A549 treated with ZK216348 at 1 μM for 4 hours (cell line): ENCODE results near the gene TMEM248. TPM values are rescaled to one million over a fixed set of nuclear protein-coding genes. Genes with fewer than 3 reads are reported as not detected.

Source experiments
- total RNA-seq: library from RNA; stranded (reverse); fragments of 200-300 nt; extraction: Qiagen RNA extraction; gene quantifications from 5 replicates; pipeline ENCODE4 v1.2.3, GENCODE V29; 2022; ENCODE audit warnings: low read depth

Gene TMEM248
- 77.3 to 103 TPM (median 90.2 TPM) in 5 replicates for total RNA-seq

GRCh38 chr7:66920769-66921395 is at the start of gene TMEM248:
TSS of gene TMEM248 (plus strand) at chr7:66921225. CDS start at chr7:66941866, 20,641 bp downstream.

GRCh38 chr7:66995050-66995776 is 74.2 kb downstream of the TMEM248 start, which contains the start of gene SBDS:
TSS of gene SBDS (minus strand) at chr7:66995586. CDS start at chr7:66995417, 169 bp downstream.

GRCh38 chr7:66996444-66997191 is 75.6 kb downstream of the TMEM248 start, which contains the start of gene TYW1:
TSS of gene TYW1 (plus strand) at chr7:66996833. CDS start at chr7:66996979, 146 bp downstream.

Other genes starting within 250 kb of the TMEM248 start
- 20.6 to 34.0 TPM (median 23.4 TPM) in 5 replicates for gene RABGEF1, start 180.5 kb upstream of the TMEM248 start, total RNA-seq
- gene SBDS, start 74.4 kb downstream of the TMEM248 start, total RNA-seq: 97.4 to 137 TPM (median 107 TPM) in 5 replicates
- 13.9 to 17.8 TPM (median 14.9 TPM) in 5 replicates for gene TYW1, start 75.6 kb downstream of the TMEM248 start, total RNA-seq